ENCODE results near the gene DMRTA1.

GRCh38 chr9:22405869-22406659 lies 40.6 kb upstream of the DMRTA1 start:
- TF ChIP-seq REST (IDR thresholded peaks at IDR 0.05; ENCODE audit: unreplicated experiment), result no peak
- no peak for TF ChIP-seq POLR2AphosphoS5 (IDR thresholded peaks at IDR 0.05; ENCODE audit: low read depth)
- TF ChIP-seq CTCF (conservative IDR thresholded peaks at IDR 0.05; ENCODE audit: low read depth in 2 of 2), result no peak
- TF ChIP-seq ZNF114 (CRISPR knock-in tag; IDR thresholded peaks at IDR 0.05), result no peak
- TF ChIP-seq STAT1 (IDR thresholded peaks at IDR 0.05; ENCODE audit: unreplicated experiment), result no peak
- TF ChIP-seq EZH2 (IDR thresholded peaks at IDR 0.05; ENCODE audit: low read depth, unreplicated experiment), result no peak
- TF ChIP-seq CREB1 (CRISPR knock-in tag; IDR thresholded peaks at IDR 0.05; ENCODE audit: low read depth), result no peak
- TF ChIP-seq NANOG (IDR thresholded peaks at IDR 0.05; ENCODE audit: borderline replicate concordance), result no peak
- TF ChIP-seq EZH2phosphoT487 (IDR thresholded peaks at IDR 0.05; ENCODE audit: unreplicated experiment), result no peak
- TF ChIP-seq JUNB (IDR thresholded peaks at IDR 0.05; ENCODE audit: unreplicated experiment), result no peak
